HUES48 (cell line): ENCODE measurements around the gene DUXB.

Experiments
- H3K27ac ChIP-seq: one replicate; pipeline ENCODE4 v1.7.0; 2013; ENCODE audit warnings: low read depth, low read length, inconsistent platforms
- H3K27me3 ChIP-seq: 2 replicates; pipeline ENCODE4 v1.6.1; 2013; ENCODE audit warnings: mild to moderate bottlenecking, low read length; ENCODE audit not compliant: control insufficient read depth, insufficient read depth
- H3K36me3 ChIP-seq: 2 replicates; pipeline ENCODE4 v1.6.1; 2013; ENCODE audit warnings: low read length; ENCODE audit not compliant: control insufficient read depth, insufficient read depth
- H3K4me1 ChIP-seq: 2 replicates; pipeline ENCODE4 v1.6.1; 2013; ENCODE audit warnings: mild to moderate bottlenecking, low read length; ENCODE audit not compliant: control insufficient read depth, insufficient read depth
- H3K4me3 ChIP-seq: 2 replicates; pipeline ENCODE4 v1.5.1; 2013; ENCODE audit warnings: mild to moderate bottlenecking, low read depth, low read length
- H3K9ac ChIP-seq: 2 replicates; pipeline ENCODE4 v1.6.1; 2013; ENCODE audit warnings: mild to moderate bottlenecking, low read depth, low read length, moderate library complexity
- H3K9me3 ChIP-seq: 2 replicates; pipeline ENCODE4 v1.6.1; 2013; ENCODE audit warnings: low read length; ENCODE audit not compliant: control insufficient read depth, insufficient read depth

The DUXB gene

DNA sequence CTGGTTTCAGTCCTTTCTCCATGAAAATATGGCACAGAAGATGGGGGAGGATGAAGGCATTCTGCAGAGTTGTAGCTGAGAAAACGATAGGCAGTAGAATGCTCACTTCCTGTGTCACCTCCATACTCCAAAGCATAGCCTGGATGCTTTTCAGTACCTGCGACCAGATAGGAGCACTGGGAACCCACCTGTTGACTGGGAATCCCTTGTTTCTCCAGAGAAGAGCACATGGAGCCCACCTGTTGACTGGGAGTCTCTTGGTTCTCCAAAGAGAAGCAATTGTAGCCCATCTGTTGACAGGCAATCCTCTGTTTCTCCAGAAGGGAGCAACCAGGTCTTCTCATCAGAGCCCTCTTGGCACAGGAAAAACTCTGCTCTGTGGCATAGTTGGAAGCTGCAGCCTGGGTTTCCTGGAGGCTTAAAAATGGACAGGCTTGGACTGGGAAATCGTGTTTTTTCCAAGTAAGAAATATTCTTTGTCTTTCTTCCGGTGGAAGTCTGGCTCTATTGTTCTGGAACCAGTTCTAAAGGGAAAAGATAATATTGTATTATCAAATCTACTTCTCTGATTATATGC lies 40.4 kb downstream of the DUXB start:
- H3K4me3 ChIP-seq: no peak overlapping the region
- H3K9ac ChIP-seq: no peak overlapping the region
- no peaks in the 10 kb centered on the region for H3K27me3 ChIP-seq
- no peaks in the 10 kb centered on the region for H3K9me3 ChIP-seq
- H3K4me1 ChIP-seq: no peaks in the 10 kb centered on the region
- peaks cover 30% of the 10 kb centered on the region for H3K36me3 ChIP-seq
- H3K27ac ChIP-seq: no peak overlapping the region

DNA sequence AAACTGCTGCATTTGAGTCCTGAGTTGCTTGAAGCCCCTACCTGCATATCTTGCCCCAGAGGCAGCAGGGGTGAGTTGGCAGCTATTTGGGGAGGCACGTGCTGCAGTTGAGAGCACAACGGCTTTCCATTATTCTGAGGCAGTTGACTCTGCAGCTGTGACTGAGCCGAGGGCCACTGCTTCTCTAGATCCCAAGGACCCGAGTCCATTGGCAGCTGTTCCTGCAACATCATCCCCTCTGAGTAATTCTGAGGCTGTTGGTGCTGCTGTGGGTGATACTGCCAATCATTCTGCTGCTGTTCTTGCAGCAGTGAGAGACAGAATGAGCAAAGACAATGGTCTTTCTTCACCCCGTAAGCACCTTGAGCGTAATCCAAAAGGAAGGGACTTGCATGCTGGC lies 40.9 kb downstream of the DUXB start:
- no peak overlapping the region for H3K9ac ChIP-seq
- H3K9me3 ChIP-seq: no peaks in the 10 kb centered on the region
- no peaks in the 10 kb centered on the region for H3K27me3 ChIP-seq
- no peak overlapping the region for H3K27ac ChIP-seq
- H3K36me3 ChIP-seq: peaks cover 35% of the 10 kb centered on the region
- H3K4me3 ChIP-seq: no peak overlapping the region
- no peaks in the 10 kb centered on the region for H3K4me1 ChIP-seq

DNA sequence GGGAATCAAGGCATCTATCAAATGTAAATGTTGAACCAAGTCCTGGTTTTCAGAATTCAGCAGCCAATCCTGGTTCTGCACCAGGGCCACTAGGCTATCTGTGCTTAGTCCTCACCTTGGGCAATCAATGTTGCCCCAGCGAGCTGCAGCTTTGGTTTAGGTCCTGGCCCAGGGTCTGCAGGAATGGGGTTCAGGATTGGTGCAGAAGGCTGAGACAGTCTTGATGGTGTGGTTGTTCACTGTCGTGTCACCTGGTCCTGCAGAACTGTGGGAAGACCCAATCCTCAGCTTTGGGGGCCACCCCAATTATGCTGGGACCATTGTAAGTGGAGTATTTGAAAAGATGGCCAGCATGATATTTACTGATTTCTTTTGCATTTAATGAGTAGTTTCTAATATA lies 43.1 kb downstream of the DUXB start:
- Histone ChIP-seq H3K4me3 (no peak overlapping the region), H3K4me1 (no peaks in the 10 kb centered on the region), H3K27me3 (no peaks in the 10 kb centered on the region), H3K27ac (no peak overlapping the region), H3K36me3 (peaks cover 47% of the 10 kb centered on the region), H3K9me3 (no peaks in the 10 kb centered on the region), H3K9ac (no peak overlapping the region)

DNA sequence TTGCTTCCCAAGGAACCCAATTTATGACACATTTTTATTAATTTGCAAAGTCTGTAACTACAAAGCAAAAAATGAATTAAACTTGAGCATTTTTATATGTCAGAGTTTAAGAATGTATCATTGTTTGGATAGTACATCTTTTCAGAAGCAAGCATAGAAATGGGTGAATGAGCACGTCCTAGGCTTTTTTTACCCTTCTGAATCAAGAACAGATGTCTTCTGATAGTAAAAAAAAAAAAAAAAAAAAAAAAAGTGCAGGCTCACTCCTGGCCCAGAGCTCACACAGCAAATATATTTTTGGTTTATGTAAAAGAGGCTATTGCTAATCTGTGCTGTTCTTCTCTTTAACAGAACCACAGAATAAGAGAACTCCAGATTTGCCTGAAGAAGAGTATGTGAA lies 47.3 kb downstream of the DUXB start:
- Histone ChIP-seq H3K4me3 (no peak overlapping the region), H3K27me3 (no peaks in the 10 kb centered on the region), H3K4me1 (peaks cover 12% of the 10 kb centered on the region), H3K27ac (no peak overlapping the region), H3K36me3 (peaks cover 46% of the 10 kb centered on the region), H3K9me3 (no peaks in the 10 kb centered on the region), H3K9ac (no peak overlapping the region)

DNA sequence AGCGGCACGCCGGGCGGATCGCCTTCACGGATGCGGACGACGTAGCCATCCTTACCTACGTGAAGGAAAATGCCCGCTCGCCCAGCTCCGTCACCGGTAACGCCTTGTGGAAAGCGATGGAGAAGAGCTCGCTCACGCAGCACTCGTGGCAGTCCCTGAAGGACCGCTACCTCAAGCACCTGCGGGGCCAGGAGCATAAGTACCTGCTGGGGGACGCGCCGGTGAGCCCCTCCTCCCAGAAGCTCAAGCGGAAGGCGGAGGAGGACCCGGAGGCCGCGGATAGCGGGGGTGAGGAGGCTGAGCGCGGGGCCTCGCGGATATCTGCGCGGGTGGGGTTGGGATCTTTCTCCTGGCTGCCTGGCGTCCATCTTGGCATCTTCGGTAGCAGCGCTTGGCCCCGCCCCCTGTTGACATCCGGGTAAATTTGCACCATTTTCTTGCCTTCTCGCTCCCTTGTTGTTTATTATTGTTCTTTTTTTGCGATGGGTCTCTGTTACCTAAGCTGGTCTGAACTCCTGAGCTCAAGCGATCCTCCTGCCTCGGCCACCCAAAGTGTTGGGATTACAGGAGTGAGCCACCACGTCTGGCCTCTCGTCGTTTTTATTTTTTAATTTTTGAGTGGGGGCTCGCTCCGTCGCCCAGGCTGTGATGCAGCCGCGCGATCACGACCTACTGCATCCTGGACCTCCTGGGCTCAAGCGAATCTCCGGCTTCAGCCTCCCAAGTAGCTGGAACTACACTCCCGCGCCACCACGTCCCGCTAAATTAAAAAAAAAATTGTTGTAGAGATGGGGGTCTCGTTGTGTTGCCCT lies 52.8 kb downstream of the DUXB start:
- Histone ChIP-seq H3K4me1 (peaks cover 19% of the 10 kb centered on the region), H3K27ac (peak overlapping the region; percentile 90), H3K36me3 (peaks cover 20% of the 10 kb centered on the region), H3K9ac (peak overlapping the region; percentile 86), H3K9me3 (no peaks in the 10 kb centered on the region), H3K4me3 (peak overlapping the region; percentile 95), H3K27me3 (no peaks in the 10 kb centered on the region)

DNA sequence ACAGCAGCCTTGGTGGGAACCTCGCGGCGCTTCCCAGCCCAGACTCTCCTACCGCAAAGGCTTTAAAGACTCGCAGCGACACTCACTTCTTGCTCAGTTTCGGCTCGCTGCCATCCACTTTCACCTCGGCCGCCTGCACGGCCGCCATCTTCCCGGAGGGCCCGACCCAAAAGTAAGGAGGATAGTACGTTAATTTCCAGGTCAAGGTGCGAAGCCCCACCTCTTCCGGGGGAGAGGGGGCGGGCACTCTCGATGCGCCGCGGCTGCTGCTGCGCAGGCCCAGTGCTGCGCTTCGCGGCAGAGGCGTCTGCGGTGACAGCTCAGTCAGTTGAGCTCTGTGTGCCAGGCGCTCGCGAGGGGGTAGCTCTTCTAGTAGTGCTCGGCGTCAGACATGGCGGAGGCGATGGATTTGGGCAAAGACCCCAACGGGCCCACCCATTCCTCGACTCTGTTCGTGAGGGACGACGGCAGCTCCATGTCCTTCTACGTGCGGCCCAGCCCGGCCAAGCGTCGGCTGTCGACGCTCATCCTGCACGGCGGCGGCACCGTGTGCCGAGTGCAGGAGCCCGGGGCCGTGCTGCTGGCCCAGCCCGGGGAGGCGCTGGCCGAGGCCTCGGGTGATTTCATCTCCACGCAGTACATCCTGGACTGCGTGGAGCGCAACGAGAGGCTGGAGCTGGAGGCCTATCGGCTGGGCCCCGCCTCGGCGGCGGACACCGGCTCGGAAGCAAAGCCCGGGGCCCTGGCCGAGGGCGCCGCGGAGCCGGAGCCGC lies 53.6 kb downstream of the DUXB start, which contains the start of the genes KARS1 and TERF2IP:
Gene KARS1, minus strand, starts transcription at position 174 of the 773 bp plus-strand sequence. Its CDS starts 26 bp downstream, at position 148.
Gene TERF2IP, plus strand, starts transcription at position 282 of the 773 bp plus-strand sequence. Its CDS starts 110 bp downstream, at position 392.
- H3K27ac ChIP-seq: peak within 1 kb of the TSS; percentile 90
- H3K4me3 ChIP-seq: peak within 1 kb of the TSS; percentile 95
- peak within 1 kb of the TSS; percentile 89 for H3K9ac ChIP-seq
- H3K36me3 ChIP-seq: peaks cover 26% of the 10 kb centered on the region
- H3K4me1 ChIP-seq: peaks cover 19% of the 10 kb centered on the region
- H3K9me3 ChIP-seq: no peaks in the 10 kb centered on the region
- no peaks in the 10 kb centered on the region for H3K27me3 ChIP-seq

DNA sequence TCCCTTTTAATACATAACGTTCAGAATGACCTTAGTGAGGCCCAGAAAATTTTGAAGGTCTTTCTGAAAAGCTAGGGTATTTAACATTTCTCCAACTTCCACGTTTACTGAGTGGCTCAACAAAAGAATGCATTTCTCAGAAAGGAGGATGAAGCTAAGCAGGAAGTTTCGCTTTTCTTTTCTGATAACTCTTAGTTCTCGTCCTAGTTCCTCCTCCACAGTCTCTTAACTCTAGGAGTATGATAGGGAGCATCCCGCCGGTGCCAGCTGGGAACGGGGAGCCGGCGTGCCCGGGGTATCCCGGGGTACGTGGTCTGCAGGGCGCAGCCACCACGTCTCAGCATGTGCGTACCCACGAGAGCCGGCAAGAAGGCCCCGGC lies 54.2 kb downstream of the DUXB start:
- Histone ChIP-seq H3K27ac (peak overlapping the region; percentile 80), H3K4me1 (peaks cover 18% of the 10 kb centered on the region), H3K27me3 (no peaks in the 10 kb centered on the region), H3K36me3 (peaks cover 31% of the 10 kb centered on the region), H3K4me3 (peak overlapping the region; percentile 95), H3K9ac (peak overlapping the region; percentile 89), H3K9me3 (no peaks in the 10 kb centered on the region)

DNA sequence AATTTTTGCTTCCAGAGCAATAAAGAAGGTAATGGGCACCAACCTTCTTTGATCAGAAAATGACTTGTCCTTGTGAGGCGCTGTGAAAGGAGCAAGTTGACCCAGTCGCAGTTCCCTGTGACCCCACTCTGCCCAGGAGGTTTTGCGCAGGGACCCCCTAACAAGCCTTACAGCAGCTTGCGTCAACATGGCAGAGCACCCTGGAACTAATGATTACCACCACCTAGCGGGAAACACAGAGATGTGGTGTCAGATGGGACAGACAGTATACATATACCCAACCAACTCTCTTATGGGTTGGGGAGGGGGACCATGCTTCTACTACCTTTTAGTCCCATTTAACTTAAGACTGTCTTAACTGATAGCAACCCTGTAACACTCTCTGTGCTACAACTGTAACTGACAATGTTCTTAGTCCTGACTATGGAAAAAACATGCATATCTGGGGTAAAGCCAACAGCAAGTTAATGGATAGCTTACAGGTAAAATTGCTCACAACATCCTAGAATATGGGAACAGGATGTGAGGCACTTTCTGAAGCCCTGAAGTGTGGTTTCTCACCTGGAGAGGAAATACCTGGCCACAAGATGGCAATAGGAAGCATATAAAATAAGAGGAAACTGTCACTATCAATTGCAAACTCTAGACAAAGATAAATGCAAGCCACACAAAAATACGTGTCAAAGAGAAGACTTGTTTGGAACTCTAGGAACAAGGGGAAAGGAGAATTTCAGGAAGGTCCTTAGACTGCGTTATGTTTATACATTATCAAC lies 56.8 kb downstream of the DUXB start:
- Histone ChIP-seq H3K27me3 (no peaks in the 10 kb centered on the region), H3K9me3 (no peaks in the 10 kb centered on the region), H3K27ac (no peak overlapping the region), H3K9ac (no peak overlapping the region), H3K4me1 (peaks cover 6% of the 10 kb centered on the region; the same call in 1 of the 2 replicates), H3K36me3 (peaks cover 58% of the 10 kb centered on the region), H3K4me3 (no peak overlapping the region)
